Activated CD8-positive, alpha-beta memory T cell treated with anti-CD3 and anti-CD28 coated beads, Interleukin-2, amount 10 ng/mL, durations not matched to agents 7 days and 5 days (primary cell): ENCODE measurements around the gene SPHK2. TPM values are rescaled to one million over a fixed set of nuclear protein-coding genes. Genes with fewer than 3 reads are reported as not detected.

Experiments
- ATAC-seq: fragments of 150-1000 bp; cut with Tn5 transposase; one replicate; pipeline ENCODE4 v1.10.0; 2021; ENCODE audit warnings: moderate library complexity
- CTCF ChIA-PET: fragments of 350-600 bp; sonication (Branson Sonifier 250); formaldehyde crosslinking; loops from one replicate; lab custom pipeline; 2021; ENCODE audit warnings: antibody characterized with exemption; lab: Charles Lee
- DNase-seq: peaks from one replicate; pipeline ENCODE4 v3.0.0-alpha.2; 2020
- H3K27ac Mint-ChIP-seq: one replicate; pipeline ENCODE4 v1.8.0; 2021; ENCODE audit warnings: mild to moderate bottlenecking, mixed read lengths
- H3K27me3 Mint-ChIP-seq: one replicate; pipeline ENCODE4 v1.8.0; 2021; ENCODE audit warnings: mixed read lengths
- H3K36me3 Mint-ChIP-seq: one replicate; pipeline ENCODE4 v1.8.0; 2021; ENCODE audit warnings: mild to moderate bottlenecking, mixed read lengths
- H3K4me1 Mint-ChIP-seq: one replicate; pipeline ENCODE4 v1.8.0; 2021; ENCODE audit warnings: mixed read lengths
- H3K4me3 Mint-ChIP-seq: one replicate; pipeline ENCODE4 v1.8.0; 2021; ENCODE audit warnings: mild to moderate bottlenecking, moderate library complexity, mixed read lengths
- H3K9me3 Mint-ChIP-seq: one replicate; pipeline ENCODE4 v1.8.0; 2022; ENCODE audit warnings: low read depth, mixed read lengths
- total RNA-seq, 2 experiments: library from RNA; stranded (reverse); gene quantifications; one replicate each; pipeline ENCODE4 v1.2.3, GENCODE V29; 2021

Gene SPHK2
- total RNA-seq, 2 experiments from 2014 or later: 37.3 to 43.4 TPM

DNA sequence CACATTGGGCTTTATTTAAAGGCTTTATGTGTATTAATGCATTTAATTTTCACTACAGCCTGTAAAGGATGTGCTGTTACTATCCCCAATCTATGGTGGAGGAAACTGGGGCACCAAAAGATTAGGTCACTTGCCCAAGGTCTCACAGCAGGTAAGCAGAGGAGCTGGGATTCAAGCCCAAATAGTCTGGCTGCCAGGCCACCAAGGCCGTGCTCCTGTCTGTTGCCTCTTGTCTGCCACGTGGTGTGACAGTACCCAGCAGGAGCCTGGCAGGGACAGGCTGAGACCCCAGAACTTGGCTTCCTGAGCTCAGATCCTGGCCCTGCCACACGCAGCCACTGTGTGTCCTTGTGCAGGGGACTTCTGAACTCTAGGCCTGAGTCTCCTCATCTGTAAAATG, 49.0 kb downstream of the SPHK2 start:
- ATAC-seq: no peak
- Mint-ChIP-seq H3K27me3 (no peaks in the 10 kb centered on the region), H3K4me3 (no peak overlapping the region)

DNA sequence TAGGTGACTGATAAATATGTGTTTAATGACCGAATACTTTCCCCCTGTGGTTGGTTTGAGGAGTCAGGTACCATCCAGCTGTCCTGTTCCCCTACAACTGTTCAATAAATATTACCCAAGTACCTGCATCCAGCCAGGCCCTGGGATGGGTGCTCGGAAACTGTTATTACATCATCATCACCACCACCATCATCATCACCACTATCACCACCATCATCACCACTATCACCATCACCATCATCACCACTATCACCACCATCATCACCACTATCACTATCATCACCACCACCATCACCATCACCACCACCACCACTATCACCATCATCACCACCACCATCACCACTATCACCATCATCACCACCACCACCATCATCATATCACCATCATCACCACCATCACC, 49.5 kb downstream of the SPHK2 start:
- ATAC-seq (no peak), DNase-seq (no peak)
- peaks cover 2% of the 10 kb centered on the region for H3K36me3 Mint-ChIP-seq
- H3K4me1 Mint-ChIP-seq: no peaks in the 10 kb centered on the region
- CTCF ChIA-PET: interaction anchor here (1.2 kb wide), 1 partner anchor 119 kb away, joined by 3 read pairs; no protein-coding TSS in a partner anchor
- H3K27me3 Mint-ChIP-seq: no peaks in the 10 kb centered on the region
- peaks cover 10% of the 10 kb centered on the region for H3K9me3 Mint-ChIP-seq
- H3K4me3 Mint-ChIP-seq: peak overlapping the region; percentile 7
- no peak overlapping the region for H3K27ac Mint-ChIP-seq

More for the DNA sequence above, 49.0 kb downstream of the SPHK2 start:
- CTCF ChIA-PET: interaction anchor here (1.2 kb wide), 1 partner anchor 120 kb away, joined by 3 read pairs; no protein-coding TSS in a partner anchor
- Mint-ChIP-seq H3K27ac (no peak overlapping the region), H3K4me1 (no peaks in the 10 kb centered on the region), H3K36me3 (peaks cover 2% of the 10 kb centered on the region), H3K9me3 (peaks cover 10% of the 10 kb centered on the region)
- no peak for DNase-seq

DNA sequence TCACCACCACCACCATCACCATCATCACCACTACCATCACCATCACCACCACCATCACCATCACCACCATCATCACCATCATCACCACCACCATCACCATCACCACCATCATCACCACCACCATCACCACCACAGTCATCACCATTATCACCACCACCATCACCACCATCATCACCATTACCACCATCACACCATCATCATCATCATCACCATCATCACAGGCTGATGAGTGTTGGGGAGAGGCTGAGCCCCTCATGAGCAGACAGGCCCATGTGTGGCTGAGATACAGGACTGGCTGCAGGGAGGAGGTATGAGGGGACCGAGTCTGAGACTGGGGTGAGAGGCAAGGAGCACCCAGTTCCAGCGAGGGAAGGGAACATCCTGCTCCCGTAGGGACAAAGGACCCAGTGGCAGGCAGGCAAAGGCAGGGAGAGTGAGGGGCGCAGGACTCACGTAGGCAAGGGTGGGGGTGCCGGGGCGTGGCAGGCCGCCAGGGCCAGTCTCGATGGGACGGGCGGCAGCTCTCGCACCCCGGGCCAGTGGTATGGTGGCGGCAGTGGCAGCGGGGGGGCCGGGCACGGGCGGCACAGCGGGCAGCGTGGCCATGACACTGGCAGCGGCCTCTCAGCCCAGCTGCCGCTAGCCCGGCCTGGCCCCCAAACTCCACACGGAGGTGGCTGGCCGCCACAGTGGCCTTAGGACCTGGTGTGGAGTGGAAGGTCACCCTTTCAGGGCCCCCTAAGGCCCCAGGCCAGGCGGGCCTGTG, 50.8 kb downstream of the SPHK2 start:
- no peaks in the 10 kb centered on the region for H3K27me3 Mint-ChIP-seq
- H3K36me3 Mint-ChIP-seq: peaks cover 2% of the 10 kb centered on the region
- peak overlapping the region; percentile 45 for H3K27ac Mint-ChIP-seq
- H3K9me3 Mint-ChIP-seq: peaks cover 10% of the 10 kb centered on the region
- CTCF ChIA-PET: interaction anchor here (1.2 kb wide), 1 partner anchor 24 kb away, joined by 3 read pairs; the partner anchor contains the start of gene CA11
- no peak for DNase-seq
- H3K4me3 Mint-ChIP-seq: peak overlapping the region; percentile 38
- H3K4me1 Mint-ChIP-seq: peaks cover 1% of the 10 kb centered on the region
- no peak for ATAC-seq

DNA sequence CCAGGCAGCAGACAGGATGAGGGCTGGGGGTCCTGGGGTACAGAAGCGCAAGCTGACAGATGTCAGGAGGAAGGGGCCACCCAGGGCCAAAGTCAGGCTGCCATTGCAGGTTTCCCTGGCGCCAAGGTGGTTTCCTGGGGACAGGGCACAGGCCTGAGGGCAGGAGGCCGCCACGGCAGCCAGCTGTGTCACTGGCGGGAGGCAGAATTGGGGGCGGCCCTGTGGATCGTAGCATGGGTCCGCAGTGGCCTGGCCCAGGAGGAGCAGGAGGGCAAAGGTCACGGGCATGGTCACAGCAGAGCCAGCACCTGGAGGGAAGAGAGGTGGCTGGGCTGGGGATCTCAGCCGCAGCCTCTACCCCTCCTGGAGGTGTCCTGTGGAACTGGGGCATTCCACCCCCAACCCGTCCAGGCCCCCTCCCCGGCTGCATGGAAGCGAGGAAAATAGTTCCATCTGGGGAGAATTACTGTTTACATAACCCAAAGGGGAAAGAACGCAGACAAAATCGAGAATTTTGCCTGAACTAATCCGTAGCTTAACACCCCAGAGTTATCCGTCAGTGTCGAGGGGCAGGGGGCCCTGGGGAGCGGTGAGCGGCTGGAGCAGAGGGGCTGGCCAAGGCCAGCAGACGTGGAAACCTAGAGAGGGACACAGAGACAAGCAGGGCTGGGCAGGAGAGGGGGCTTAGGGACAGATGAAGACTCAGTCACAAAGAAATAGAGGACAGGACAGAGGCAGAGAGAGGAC, 51.6 kb downstream of the SPHK2 start:
- Mint-ChIP-seq H3K9me3 (peaks cover 10% of the 10 kb centered on the region), H3K4me3 (no peak overlapping the region), H3K27me3 (peaks cover 3% of the 10 kb centered on the region), H3K4me1 (peaks cover 6% of the 10 kb centered on the region), H3K27ac (no peak overlapping the region), H3K36me3 (peaks cover 2% of the 10 kb centered on the region)
- CTCF ChIA-PET: interaction anchor here (1.2 kb wide), 1 partner anchor 25 kb away, joined by 3 read pairs; the partner anchor contains the start of gene CA11
- no peak for DNase-seq
- no peak for ATAC-seq

DNA sequence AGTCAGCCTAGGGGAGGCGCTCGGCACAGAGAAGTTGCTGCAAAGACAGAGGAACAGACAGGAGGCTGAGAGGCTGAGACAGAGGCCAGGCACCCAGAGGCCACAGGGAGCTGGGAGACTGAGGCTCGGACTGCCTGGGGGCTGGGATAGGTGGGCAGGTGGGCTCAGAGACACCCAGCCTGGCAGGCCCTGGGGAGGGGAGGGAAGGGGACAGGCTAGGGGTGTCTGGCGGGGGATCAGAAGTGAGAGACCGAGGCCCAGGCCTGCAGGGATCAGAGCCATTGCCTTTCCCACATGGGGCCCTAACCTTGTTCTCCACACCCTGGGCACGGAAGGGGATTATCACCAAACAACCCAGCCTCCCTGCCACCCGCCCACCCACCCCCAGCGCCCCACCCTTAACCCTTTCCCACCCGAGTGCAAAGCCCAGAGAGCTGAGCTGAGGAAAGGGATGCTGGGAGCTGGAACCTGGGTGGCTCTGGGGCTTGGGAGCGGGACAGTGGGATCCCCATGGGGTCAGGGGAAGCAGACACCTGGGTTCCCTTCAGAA, 52.2 kb downstream of the SPHK2 start:
- ATAC-seq: no peak
- Mint-ChIP-seq H3K27me3 (peaks cover 3% of the 10 kb centered on the region), H3K4me1 (peaks cover 6% of the 10 kb centered on the region), H3K36me3 (peaks cover 2% of the 10 kb centered on the region), H3K4me3 (no peak overlapping the region), H3K27ac (no peak overlapping the region), H3K9me3 (peaks cover 10% of the 10 kb centered on the region)
- CTCF ChIA-PET: interaction anchor here (1.2 kb wide), 1 partner anchor 26 kb away, joined by 3 read pairs; the partner anchor contains the start of gene CA11
- DNase-seq: no peak

DNA sequence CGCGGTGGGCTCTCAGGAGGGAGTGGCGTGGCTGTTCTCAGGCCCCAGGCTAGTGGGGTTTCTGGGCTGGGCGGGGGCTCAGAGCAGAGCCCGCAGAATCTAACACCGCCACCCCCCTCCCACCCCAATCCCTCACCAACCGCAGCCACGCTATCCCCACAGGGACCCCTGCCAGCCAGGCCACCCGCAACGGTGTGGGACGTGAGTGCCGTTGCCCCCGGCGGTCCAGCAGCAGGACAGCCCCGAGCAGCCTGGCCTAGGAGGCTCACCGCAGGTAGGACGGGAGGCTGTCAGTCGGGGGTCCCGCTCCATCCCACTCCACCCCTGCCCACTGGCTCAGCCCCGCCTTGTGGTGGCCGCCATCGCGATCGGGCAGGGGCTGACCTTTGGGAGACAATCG, 53.7 kb downstream of the SPHK2 start, which contains the start of gene NTN5:
Gene NTN5, minus strand, starts transcription at position 24 of the 400 bp plus-strand sequence. CDS start 2,031 bp downstream, outside the sequence.
- no peak for ATAC-seq
- CTCF ChIA-PET: interaction anchor here (0.8 kb wide), 1 partner anchor 29 kb away, joined by 3 read pairs; no protein-coding TSS in a partner anchor
- peaks cover 6% of the 10 kb centered on the region for H3K4me1 Mint-ChIP-seq
- no peak within 1 kb of the TSS for H3K4me3 Mint-ChIP-seq
- no peak within 1 kb of the TSS for H3K27ac Mint-ChIP-seq
- peaks cover 2% of the 10 kb centered on the region for H3K36me3 Mint-ChIP-seq
- peaks cover 3% of the 10 kb centered on the region for H3K27me3 Mint-ChIP-seq
- peaks cover 10% of the 10 kb centered on the region for H3K9me3 Mint-ChIP-seq
- DNase-seq: no peak

DNA sequence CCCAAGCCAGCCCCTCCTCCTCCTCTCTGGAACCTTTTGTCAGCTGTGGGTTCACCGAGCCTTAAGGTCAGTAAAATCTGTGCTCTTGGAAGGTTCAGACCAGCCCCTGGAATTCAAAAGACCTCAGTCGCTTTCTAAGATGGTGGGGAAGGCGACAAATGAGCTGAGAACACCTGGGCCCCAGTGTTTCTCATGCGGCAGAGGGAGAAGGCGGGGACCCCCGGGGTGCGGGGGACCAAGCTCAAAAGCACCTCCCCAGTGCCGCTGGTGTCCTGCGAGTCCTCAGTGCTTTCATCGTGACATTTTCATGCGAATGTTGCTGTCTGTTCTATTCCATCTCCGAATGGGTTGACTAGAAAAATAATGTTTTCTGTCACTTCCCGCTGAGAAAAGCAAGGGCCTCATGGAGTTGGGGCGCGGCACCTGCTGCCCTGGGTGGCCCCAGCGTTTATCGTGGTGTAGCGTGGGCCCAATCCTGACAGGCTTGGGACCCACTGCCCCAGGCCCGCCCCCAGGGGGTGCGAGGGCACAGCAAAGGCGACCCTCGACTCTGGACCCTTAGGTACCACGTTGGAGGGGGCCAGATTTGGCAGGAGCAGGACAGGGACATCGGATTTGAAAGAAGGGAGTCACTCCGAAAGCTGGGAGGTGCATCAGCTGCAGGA, 54.3 kb downstream of the SPHK2 start:
- Mint-ChIP-seq H3K27me3 (peaks cover 3% of the 10 kb centered on the region), H3K27ac (no peak overlapping the region), H3K4me1 (peaks cover 6% of the 10 kb centered on the region), H3K36me3 (peaks cover 2% of the 10 kb centered on the region), H3K9me3 (peaks cover 10% of the 10 kb centered on the region), H3K4me3 (no peak overlapping the region)
- ATAC-seq: no peak
- no peak for DNase-seq
- CTCF ChIA-PET: interaction anchor here (0.8 to 1.7 kb wide), 3 partner anchors 13 to 28 kb away, joined by 3 to 5 read pairs (median 4); no protein-coding TSS in a partner anchor

DNA sequence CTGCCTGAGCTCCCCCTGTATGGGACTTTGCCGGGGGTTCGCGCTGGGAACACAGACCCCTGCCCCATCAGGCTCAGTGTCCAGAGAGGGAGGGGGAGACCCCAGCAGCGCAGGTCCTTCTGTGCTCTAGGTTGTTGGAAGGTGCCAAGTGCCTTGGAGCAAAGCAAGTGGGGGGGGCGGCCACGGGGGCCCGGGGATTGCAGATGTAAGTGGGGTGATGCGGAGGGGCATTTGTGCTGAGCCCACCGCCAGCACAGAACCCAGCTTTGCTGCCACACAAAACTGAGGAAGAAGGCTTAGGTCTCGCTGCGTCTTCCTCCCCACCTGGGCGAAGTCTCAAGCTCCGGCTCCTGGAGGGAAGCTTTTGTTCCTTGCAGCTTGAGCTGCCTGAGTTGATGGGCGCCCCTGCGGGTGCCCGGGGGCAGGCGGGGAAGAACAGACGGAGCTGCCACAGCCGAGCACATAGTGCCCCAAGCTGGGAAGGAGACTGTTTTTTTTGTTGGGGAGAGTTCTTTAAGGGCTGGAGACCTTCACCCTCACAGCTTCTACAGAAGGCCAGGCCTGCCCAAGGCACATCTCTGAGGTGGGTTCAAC, 55.0 kb downstream of the SPHK2 start:
- Mint-ChIP-seq H3K4me3 (no peak overlapping the region), H3K36me3 (peaks cover 2% of the 10 kb centered on the region), H3K9me3 (peaks cover 7% of the 10 kb centered on the region), H3K27ac (no peak overlapping the region), H3K4me1 (peaks cover 6% of the 10 kb centered on the region), H3K27me3 (peaks cover 3% of the 10 kb centered on the region)
- DNase-seq (no peak), ATAC-seq (no peak)
- CTCF ChIA-PET: interaction anchor here (0.7 to 2.9 kb wide), 12 partner anchors 9 to 168 kb away, joined by 3 to 20 read pairs (median 4); partner anchors contain the start of genes CA11 and FUT2

DNA sequence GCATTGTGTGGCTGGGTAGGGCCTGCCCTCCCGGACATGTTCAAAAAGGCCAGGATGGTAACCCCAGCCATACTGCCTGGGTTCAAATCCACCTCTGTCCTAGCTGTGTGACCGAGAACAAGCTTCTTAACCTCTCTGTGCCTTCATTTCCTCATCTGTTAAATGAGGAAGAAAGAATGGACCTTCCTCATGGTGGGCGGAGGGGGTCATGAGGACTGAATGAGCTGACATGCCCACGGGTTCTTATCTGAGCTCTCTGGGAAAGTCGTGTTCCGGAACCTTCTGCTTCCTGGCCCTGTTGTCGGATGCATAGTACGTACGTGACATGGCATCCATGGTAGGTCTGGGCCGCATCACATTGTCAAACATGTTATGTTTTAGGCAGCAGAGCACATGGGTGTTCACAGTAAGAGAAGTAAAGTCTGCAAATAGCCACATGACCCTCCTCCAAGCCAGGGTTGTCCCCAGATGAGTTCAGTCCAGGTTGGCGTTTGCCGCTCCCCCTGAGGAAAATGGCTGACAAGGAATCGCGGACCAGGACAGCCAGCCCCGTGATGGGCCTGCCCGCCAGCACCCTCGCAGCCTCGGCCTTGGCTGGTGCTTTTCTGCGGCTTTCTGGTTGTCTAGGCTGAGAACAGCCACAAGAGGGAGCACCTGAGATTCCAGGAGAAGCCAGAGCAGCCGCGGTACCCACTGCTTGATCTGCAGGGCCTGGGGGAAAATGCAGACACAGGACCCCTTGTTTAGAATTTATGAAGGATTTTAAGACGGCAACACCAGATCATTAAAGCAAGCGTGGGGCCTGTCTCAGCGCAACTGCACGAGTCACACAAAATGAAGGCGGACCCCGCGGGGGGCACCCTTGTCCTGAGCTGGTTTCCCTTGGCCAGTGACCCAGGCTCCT, 55.9 kb downstream of the SPHK2 start:
- CTCF ChIA-PET: interaction anchor here (0.6 to 2.9 kb wide), 20 partner anchors 9 to 169 kb away, joined by 3 to 20 read pairs (median 4); partner anchors contain the start of genes CA11 and FUT2
- Mint-ChIP-seq H3K9me3 (no peaks in the 10 kb centered on the region), H3K27ac (no peak overlapping the region), H3K4me1 (peaks cover 6% of the 10 kb centered on the region), H3K36me3 (no peaks in the 10 kb centered on the region), H3K4me3 (no peak overlapping the region), H3K27me3 (peaks cover 3% of the 10 kb centered on the region)
- DNase-seq (peak; percentile 83), ATAC-seq (peak; percentile 85)

DNA sequence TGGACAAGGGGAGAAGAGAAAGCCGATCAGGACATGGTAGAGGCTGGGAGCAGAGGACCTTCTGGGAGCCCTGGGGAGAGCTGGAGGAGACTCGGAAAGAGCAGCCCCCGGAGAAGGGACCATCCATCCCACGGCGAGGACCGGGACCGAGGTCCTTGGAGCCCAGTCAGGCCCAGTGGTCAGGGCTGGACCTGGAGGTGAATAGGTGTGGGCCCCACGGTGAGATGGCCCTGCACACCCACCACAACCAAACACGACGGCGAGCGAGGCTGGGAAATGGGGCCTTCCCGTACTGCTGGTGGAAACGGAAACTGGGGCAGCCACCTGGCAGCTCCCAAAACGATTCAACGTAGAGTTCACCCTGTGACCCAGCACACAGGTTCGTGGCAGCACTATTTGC, 57.2 kb downstream of the SPHK2 start:
- ATAC-seq (no peak), DNase-seq (no peak)
- Mint-ChIP-seq H3K9me3 (no peaks in the 10 kb centered on the region), H3K36me3 (no peaks in the 10 kb centered on the region), H3K27me3 (peaks cover 3% of the 10 kb centered on the region), H3K4me1 (peaks cover 13% of the 10 kb centered on the region), H3K4me3 (no peak overlapping the region), H3K27ac (no peak overlapping the region)
- CTCF ChIA-PET: interaction anchor here (0.7 to 2.9 kb wide), 4 partner anchors 20 to 63 kb away, joined by 3 to 20 read pairs (median 4); partner anchors contain the start of genes CA11 and FUT2

DNA sequence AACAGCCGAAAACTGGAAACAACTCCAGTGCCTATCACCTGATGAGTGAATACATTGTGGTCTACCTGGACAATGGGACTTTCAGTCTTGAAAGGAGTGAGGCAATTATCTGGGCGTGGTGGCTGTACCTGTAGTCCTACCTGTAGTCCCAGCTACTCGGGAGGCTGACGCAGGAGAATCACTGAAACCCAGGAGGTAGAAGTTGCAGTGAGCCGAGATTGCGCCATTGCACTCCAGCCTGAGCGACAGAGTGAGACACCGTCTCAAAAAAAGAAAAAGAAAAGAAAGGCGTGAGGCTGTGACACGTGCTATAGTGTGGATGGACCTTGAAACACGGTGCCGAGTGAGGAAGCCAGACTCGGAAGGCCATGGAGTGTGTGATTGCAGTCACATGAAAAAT, 57.6 kb downstream of the SPHK2 start:
- H3K4me1 Mint-ChIP-seq: peaks cover 13% of the 10 kb centered on the region
- no peak overlapping the region for H3K27ac Mint-ChIP-seq
- H3K27me3 Mint-ChIP-seq: peaks cover 3% of the 10 kb centered on the region
- CTCF ChIA-PET: interaction anchor here (0.7 to 2.9 kb wide), 2 partner anchors 31 to 62 kb away, joined by 3 to 20 read pairs; partner anchors contain the start of gene CA11
- H3K36me3 Mint-ChIP-seq: no peaks in the 10 kb centered on the region
- ATAC-seq (no peak), DNase-seq (no peak)
- H3K4me3 Mint-ChIP-seq: no peak overlapping the region
- H3K9me3 Mint-ChIP-seq: no peaks in the 10 kb centered on the region
